Mammary epithelial cell (primary cell): Measurements from ENCODE around the gene ATAD3C.
"Not testable (repeated sequence)": the region's sequence is repeated elsewhere in the genome, so short reads cannot be mapped to it uniquely, and the experiment has no call there.

ENCODE experiments used
- EZH2 ChIP-seq: IDR thresholded peaks from 2 replicates; pipeline ENCODE4 v1.6.1; 2012; ENCODE audit warnings: low read length, inconsistent platforms, borderline replicate concordance
- TF ChIP-seq, protein P1 (sequence below), 2 donors: IDR thresholded peaks in 1 of 2; conservative IDR thresholded peaks in 1 of 2; 2 replicates each; pipeline ENCODE4 v1.5.1; 2011 to 2012; ENCODE audit warnings: inconsistent platforms in 2 of 2, low read length in 2 of 2, mild to moderate bottlenecking in 2 of 2, control low read depth in 1 of 2, low read depth in 1 of 2; ENCODE audit not compliant: insufficient read depth in 1 of 2; ENCODE audit errors: extremely low read depth in 1 of 2

DNA sequence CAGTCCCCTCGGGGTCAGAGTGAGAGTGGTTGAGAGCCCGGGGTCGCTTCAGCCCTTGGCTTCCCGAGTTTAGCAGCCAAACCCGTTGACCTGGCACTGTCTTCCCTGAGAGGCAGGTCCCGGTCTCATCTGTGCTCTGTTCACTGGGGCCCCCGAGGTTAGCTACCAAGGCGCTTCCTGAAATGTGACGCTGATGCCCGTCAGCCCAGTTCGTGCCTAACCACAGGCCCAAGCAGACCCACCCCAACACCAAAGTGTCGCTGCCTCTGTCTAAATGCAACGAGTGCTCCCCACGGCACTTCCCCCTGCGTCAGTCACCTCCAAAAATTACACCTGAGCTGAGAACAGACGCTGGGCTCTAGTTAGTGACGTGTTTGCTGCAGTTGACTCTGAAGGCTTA, 26.5 kb downstream of the ATAD3C start:
- TF ChIP-seq, protein P1, sequence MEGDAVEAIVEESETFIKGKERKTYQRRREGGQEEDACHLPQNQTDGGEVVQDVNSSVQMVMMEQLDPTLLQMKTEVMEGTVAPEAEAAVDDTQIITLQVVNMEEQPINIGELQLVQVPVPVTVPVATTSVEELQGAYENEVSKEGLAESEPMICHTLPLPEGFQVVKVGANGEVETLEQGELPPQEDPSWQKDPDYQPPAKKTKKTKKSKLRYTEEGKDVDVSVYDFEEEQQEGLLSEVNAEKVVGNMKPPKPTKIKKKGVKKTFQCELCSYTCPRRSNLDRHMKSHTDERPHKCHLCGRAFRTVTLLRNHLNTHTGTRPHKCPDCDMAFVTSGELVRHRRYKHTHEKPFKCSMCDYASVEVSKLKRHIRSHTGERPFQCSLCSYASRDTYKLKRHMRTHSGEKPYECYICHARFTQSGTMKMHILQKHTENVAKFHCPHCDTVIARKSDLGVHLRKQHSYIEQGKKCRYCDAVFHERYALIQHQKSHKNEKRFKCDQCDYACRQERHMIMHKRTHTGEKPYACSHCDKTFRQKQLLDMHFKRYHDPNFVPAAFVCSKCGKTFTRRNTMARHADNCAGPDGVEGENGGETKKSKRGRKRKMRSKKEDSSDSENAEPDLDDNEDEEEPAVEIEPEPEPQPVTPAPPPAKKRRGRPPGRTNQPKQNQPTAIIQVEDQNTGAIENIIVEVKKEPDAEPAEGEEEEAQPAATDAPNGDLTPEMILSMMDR (conservative IDR thresholded peaks at IDR 0.05 in 1 of 2, IDR thresholded peaks at IDR 0.05 in 1 of 2; ENCODE audit: extremely low read depth in 1 of 2, insufficient read depth in 1 of 2, low read depth in 1 of 2, low read length in 2 of 2) = not testable (repeated sequence)
- TF ChIP-seq EZH2 = not testable (repeated sequence)
